Pancreas (tissue), 10 donors: ENCODE results near the gene ROBO1. TPM values are rescaled to one million over a fixed set of nuclear protein-coding genes. Genes with fewer than 3 reads are reported as not detected.

ENCODE experiments used
- ATAC-seq, 4 donors: fragments of 200-7000 bp; cut with Tn5 transposase; one replicate each; pipeline versions ENCODE4 v1.8.0 to v1.9.1; 2020; ENCODE audit warnings: mild to moderate bottlenecking in 4 of 4, moderate library complexity in 4 of 4
- DNase-seq, 6 donors: peaks; one replicate each; pipeline ENCODE4 v3.0.0-alpha.2; 2020
- FAIRE-seq: peaks from 2 replicates; lab custom pipeline; 2012; peaks lifted over from hg19 to GRCh38; lab: Jason Lieb, UNC
- H3K27ac ChIP-seq, 4 donors: fragments of 200-600 bp; sonication (generic); 1 replicate in 3 of 4; 2 replicates in 1 of 4; pipeline versions ENCODE4 v1.5.0 to v1.8.0; 2020
- H3K27me3 ChIP-seq, 4 donors: fragments of 200-600 bp; one replicate each; pipeline ENCODE4 v1.8.0; 2021
- H3K36me3 ChIP-seq, 3 donors: fragments of 200-600 bp; sonication (generic) in 1 of 3; one replicate each; pipeline versions ENCODE4 v1.5.0 to v1.8.0; 2020 to 2021
- H3K4me1 ChIP-seq, 3 donors: fragments of 200-600 bp; one replicate each; pipeline ENCODE4 v1.8.0; 2021
- H3K4me3 ChIP-seq, 4 donors: fragments of 200-600 bp; sonication (generic) in 2 of 4; one replicate each; pipeline versions ENCODE4 v1.5.0 to v1.8.0; 2020 to 2021
- H3K9me3 ChIP-seq, 4 donors: fragments of 200-600 bp; one replicate each; pipeline ENCODE4 v1.8.0; 2021
- CTCF ChIP-seq, 4 donors: fragments of 200-600 bp; sonication (generic) in 3 of 4; IDR thresholded peaks; one replicate each; pipeline versions ENCODE4 v1.5.0 to v1.8.0; 2021; ENCODE audit warnings: antibody characterized with exemption in 4 of 4
- WGBS, 2 donors: extraction: QIAGEN DNeasy Blood & Tissue Kit; methylation state at CpG; one replicate each; pipeline ENCODE4 v1.1.7; 2013; 5-methylcytosine and 5-hydroxymethylcytosine counted together
- intact Hi-C, 3 donors: fragments of 100-400 bp; cut with DNase I; formaldehyde crosslinking; loops; one replicate each; pipeline versions ENCODE4 v1.11.1 to v1.14.2; 2022
- polyA plus RNA-seq, 2 donors: library from polyadenylated mRNA; stranded (reverse); fragments of 200-250 nt; gene quantifications; one replicate each; pipeline ENCODE4 v1.2.3, GENCODE V29; 2013
- total RNA-seq, 6 donors: library from RNA; stranded (reverse); fragmentation: NEBNext Ultra II Directional in 4 of 6; extraction: Animal tissue kit (Norgen Biotek cat#: 25700) in 4 of 6; gene quantifications; one replicate each; pipeline versions ENCODE4 v1.2.1 to v1.2.4, GENCODE V29; 2021 to 2023
- donor health status: healthy with polysubstance abuse.
- donor health status: DM: no; HTN: no; CAD: no; lungs with moderate emphysema.
- donor health status: DM: no; HTN: no; CAD: no.
- donor health status: control.
- donor health status: control.
- donor health status: Bipolar disorder and iron deficiency.
- donor health status: DM: yes; HTN: yes; CAD: no.
- donor health status: DM: no; HTN: no; CAD: no.
- donor health status: DM: no; HTN: no; CAD: no.
- donor health status: DM: yes; HTN: yes; CAD: no.

Gene ROBO1
- total and polyA plus RNA-seq, 8 donors: 0.51 to 8.5 (median 2.8) TPM

- no peaks in the 10 kb centered on the region for H3K27me3 ChIP-seq
- peak overlapping the region in 1 of 4 donors; percentile 9 for H3K27ac ChIP-seq
- no peaks in the 10 kb centered on the region for H3K9me3 ChIP-seq
- intact Hi-C loops: no loop called here
- 31% methylated on average over 5 of the region's 5 CpGs for WGBS, 2 donors
- H3K4me3 ChIP-seq: no peak overlapping the region
- H3K4me1 ChIP-seq: peaks cover 0 to 8% (median 8%) of the 10 kb centered on the region in 3 donors
- ATAC-seq (peak; percentile 12 to 81 (median 46)), FAIRE-seq (no peak), DNase-seq (no peak)
- TF ChIP-seq CTCF (IDR thresholded peaks at IDR 0.05): no peak
- no peaks in the 10 kb centered on the region for H3K36me3 ChIP-seq
These were observed 1001.9 kb downstream of the ROBO1 start for GRCh38 chr3:78765671-78766485.

- Histone ChIP-seq H3K27me3 (no peaks in the 10 kb centered on the region), H3K4me1 (peaks cover 0 to 8% (median 8%) of the 10 kb centered on the region in 3 donors), H3K4me3 (no peak overlapping the region), H3K27ac (no peak overlapping the region), H3K9me3 (no peaks in the 10 kb centered on the region), H3K36me3 (no peaks in the 10 kb centered on the region)
- FAIRE-seq (no peak), DNase-seq (no peak), ATAC-seq (no peak)
- no peak for TF ChIP-seq CTCF (IDR thresholded peaks at IDR 0.05)
- intact Hi-C loops: no loop called here
- 73 to 75% methylated on average over 3 of the region's 3 CpGs for WGBS, 2 donors
These were observed 1003.2 kb downstream of the ROBO1 start for GRCh38 chr3:78764634-78765033.

GRCh38 chr3:78762121-78762520 lies 1005.7 kb downstream of the ROBO1 start:
- H3K9me3 ChIP-seq: no peaks in the 10 kb centered on the region
- no peak for DNase-seq
- WGBS, 2 donors: 73 to 85% methylated on average over 1 of the region's 1 CpG
- H3K36me3 ChIP-seq: no peaks in the 10 kb centered on the region
- peak; percentile 20 for FAIRE-seq
- no peak overlapping the region for H3K4me3 ChIP-seq
- no peak for ATAC-seq
- no peak overlapping the region for H3K27ac ChIP-seq
- no peaks in the 10 kb centered on the region for H3K27me3 ChIP-seq
- intact Hi-C loops: no loop called here
- H3K4me1 ChIP-seq: peaks cover 0 to 8% (median 8%) of the 10 kb centered on the region in 3 donors
- TF ChIP-seq CTCF (IDR thresholded peaks at IDR 0.05): no peak

- DNase-seq: no peak
- Histone ChIP-seq H3K36me3 (no peaks in the 10 kb centered on the region), H3K4me1 (peaks cover 0 to 8% (median 8%) of the 10 kb centered on the region in 3 donors), H3K27ac (no peak overlapping the region), H3K4me3 (no peak overlapping the region), H3K27me3 (no peaks in the 10 kb centered on the region), H3K9me3 (no peaks in the 10 kb centered on the region)
- intact Hi-C loops: no loop called here
- TF ChIP-seq CTCF (IDR thresholded peaks at IDR 0.05): no peak
- no peak for ATAC-seq
- no peak for FAIRE-seq
- 61 to 64% methylated on average over 2 of the region's 2 CpGs for WGBS, 2 donors
These were observed 1006.7 kb downstream of the ROBO1 start for GRCh38 chr3:78761126-78761525.

GRCh38 chr3:78757731-78758130 lies 1010.1 kb downstream of the ROBO1 start:
- Histone ChIP-seq H3K4me1 (no peaks in the 10 kb centered on the region), H3K36me3 (no peaks in the 10 kb centered on the region), H3K27me3 (no peaks in the 10 kb centered on the region), H3K27ac (no peak overlapping the region), H3K9me3 (no peaks in the 10 kb centered on the region), H3K4me3 (no peak overlapping the region)
- no peak for TF ChIP-seq CTCF (IDR thresholded peaks at IDR 0.05)
- 59 to 65% methylated on average over 4 of the region's 4 CpGs for WGBS, 2 donors
- FAIRE-seq (no peak), DNase-seq (no peak), ATAC-seq (no peak)
- intact Hi-C loops: no loop called here
